ENCODE results near the gene ADAM19.
"Not testable (repeated sequence)": the region's sequence is repeated elsewhere in the genome, so short reads cannot be mapped to it uniquely, and the experiment has no call there.

The ADAM19 gene

DNA sequence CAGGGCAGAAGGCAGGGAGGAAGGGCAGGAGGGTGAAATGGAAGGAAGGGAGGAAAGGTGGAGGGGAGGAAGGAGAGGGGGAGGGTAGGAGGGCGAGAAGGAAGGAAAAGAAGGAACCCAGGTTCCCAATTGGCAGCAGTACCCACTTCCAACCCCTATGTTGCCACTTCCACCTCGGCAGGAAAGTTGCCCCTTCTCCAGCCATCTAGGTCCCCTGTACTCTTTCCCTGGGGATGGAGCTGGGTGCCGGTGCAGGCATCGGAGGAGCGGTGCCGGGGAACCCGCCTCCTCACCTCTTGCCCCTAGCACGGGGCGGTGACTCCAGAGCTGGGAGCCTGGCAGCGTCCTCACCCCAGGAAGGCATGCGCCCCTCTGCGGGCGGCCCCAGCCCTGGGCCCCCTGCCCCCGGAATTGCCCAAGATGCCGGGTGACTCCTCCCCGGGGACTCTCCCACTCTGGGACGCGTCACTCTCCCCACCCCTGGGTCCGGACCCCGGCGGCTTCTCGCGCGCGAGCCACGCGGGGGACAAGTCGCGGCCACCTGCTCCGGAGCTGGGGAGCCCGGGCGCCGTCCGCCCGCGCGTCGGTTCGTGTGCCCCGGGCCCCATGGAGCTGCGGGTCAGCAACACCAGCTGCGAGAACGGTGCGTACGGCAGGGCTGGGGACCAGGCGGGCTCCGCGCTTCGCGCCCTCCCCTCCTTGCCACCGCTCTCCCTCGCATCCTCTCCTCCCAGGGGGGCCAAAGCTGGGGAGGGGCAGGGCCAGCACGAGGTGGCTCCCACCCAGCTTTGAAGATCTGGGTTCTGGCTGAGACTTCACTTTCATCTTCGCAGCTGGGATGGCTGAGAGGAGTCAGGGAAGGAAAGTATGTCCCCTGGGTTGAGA is 115.6 kb downstream of the ADAM19 start, which contains the start of gene NIPAL4:
NIPAL4 (plus strand) TSS at position 499 of the 885 bp plus-strand sequence; CDS start at position 607, 108 bp downstream.
- DNase-seq = no peak

DNA sequence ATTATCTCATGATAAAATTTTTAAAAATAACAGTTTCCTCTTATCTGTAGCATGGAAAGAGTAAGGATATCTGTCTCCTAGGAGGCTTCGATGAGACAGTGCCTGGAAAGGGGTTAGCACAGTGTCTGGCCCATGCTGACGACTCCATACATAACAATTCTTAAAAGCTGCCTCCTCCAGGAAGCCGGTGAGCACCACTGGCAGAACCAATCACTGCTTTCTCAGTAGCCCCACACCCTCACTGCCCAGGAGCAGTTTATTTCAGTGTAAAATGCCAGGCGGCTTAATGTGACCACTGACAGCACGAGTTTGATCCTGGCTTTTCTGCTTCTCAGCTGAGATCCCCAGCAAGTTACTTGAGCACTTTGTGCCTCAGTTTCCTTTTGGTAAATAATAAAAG is 116.7 kb downstream of the ADAM19 start:
- DNase-seq = no peak

DNA sequence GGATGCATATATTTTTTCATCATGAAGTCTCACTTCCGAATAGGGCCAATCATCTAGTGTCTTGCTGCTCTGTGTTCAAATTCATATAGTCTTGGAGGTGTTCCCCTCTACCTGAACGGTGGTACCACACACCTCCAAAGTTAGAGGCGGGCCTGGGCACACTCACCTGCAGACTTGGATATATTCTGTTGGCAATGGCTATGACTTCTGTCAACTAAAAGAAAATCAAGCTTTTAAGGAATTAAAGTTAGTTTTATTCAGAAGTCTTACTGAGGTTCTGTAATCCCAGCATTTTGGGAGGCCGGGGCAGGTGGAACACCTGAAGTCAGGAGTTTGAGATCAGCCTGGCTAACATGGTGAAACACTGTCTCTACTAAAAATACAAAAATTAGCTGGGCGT is 118.2 kb downstream of the ADAM19 start:
- no peak for DNase-seq

DNA sequence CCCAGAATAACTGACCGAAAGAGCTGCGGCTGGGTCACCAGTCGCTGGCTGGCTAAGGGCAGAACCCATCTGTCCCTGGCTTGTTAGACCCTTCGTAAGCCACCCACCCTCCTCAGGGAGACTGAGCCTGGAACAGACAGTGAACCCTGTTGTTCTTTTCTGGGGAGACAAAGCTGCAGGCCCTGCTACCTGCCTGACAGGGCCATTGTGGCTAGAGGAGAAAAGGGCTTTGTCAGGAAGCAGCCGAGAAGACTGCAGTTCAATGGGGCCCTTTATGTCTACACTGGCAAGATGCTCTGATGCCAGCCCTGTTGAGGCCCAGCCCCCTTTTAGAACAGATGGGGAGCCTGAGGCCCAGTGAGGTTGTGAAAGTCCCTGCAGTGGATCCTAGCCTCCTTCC is 119.3 kb downstream of the ADAM19 start:
- no peak for DNase-seq

DNA sequence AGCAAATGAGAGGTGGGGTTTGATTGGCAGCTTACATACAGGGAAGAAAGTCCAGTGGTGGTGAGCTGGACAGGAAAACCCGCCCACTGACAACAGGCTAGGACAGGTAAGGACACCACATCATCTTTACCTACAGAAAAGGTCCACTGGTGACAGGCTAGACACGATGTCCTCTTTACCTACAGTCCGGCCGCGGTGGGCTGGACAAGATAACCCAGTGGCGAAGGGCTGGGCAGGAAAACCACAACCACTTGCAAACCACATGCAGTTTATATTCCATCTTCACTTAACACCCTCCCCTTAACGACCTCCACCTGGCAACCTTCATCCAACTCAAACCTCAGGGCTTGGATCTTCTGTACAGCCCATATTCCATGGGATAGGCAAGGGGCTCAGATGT is 120.5 kb downstream of the ADAM19 start:
- no peak for DNase-seq

DNA sequence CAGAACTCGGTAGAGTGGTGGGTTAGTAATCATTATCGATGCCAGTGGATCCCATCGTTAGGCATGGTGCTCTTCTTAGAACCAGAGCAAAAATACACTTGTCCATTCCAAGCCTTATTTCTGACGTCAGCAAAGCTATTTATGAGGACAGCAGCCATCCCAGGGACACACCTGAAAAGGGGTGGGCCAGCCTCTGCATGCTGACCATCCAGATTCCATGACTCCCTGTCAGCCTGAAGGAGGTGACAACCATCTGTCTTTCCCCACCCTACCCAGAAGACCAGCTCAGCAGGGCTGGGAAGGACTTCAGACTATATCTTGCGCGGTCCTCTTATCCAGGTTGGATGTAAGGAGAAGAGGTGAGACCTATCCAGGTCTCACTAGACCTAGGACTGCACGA is 121.3 kb downstream of the ADAM19 start:
- no peak for DNase-seq

DNA sequence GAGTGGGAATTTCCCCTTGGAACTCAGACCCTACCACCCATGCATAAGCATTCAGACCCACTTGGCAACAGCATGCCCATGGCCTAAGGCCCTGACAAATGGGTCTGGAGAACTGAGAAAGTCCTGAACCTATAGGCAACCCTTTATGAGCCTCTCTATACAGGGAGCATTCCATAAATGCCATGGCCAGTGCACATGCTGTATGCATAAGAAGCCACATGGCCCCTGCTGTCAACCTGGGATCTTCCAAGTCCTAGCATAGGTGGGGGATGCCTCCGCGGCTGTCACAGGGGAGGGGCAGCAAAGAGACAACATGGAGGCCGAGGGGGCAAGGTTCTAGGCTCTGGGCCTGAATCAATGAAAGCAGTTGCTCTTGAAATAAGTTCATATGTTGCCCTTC is 123.8 kb downstream of the ADAM19 start:
- no peak for DNase-seq

DNA sequence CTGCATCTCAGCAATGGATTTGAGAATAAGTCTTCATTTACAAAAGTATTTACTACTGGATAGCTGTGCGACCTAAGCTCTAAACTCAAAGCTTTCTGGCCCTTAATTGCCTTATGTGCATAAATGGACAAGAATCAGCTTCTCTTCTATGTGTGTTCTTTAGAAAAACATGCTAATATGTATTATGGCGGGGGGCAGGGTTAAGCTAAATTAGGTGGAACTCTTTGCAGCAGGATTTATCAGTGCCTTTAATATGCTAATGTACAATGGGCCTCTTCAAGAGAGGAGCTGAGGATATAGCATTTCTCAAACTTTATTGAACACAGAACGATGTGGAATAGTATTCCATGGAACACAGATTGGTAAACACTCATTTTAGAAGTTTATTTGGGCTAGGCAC is 125.6 kb downstream of the ADAM19 start:
- DNase-seq = no peak

DNA sequence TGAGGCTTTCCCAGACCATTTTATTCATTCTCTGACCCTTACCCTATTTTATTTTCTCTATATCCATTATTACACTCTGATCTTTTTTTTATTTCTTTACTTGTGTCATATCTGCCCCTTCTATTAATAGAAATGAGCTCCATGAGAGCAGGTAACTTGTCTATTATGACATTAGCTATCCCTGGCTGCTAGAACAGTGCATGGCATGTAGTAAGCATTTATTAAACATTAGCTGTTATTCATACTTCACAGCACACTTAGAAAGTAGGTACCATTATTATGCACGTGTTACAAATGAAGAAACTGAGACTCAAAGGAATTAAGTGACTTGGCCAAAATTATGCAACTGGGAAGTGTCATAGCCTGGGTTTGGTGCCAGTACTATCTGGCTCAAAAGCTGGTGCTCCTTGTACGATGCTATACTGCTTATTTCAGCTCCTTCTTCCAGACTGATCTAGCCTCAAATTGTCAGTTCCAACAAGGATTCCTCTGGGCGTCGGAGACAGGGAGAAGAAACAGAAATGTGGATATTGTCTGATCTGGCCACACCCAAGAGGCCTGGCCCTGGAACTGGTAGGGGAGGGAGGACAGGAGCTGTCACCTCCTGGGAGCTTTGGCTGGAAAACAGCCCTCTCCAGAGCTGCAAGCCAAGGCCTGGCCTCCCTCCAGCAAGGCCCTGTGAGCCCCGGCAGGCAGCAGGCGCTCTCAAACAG is 126.4 kb downstream of the ADAM19 start:
- DNase-seq = peak; percentile 33 to 57

DNA sequence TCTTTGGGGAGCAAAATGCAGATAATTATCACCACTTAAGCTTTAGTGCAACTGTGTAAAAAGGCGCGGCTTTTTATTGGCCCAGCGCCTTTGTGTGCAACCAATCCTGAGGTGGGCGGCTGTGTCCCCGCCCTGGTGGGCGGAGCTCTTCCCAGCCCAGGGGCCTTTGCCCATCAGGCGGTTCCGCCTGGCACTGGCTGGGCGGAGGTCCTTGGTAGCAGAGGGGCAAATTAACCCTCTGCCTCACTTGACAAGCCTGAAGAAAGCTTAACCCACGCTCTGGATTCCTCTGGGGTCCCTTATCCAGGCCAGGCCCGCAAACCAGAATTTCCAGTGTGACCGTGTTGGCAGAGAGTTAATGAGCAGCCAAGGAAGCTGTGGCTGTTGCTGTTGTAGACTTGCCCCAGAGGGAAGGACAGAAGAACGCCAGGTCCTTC is 128.4 kb downstream of the ADAM19 start:
- no peak for DNase-seq

DNA sequence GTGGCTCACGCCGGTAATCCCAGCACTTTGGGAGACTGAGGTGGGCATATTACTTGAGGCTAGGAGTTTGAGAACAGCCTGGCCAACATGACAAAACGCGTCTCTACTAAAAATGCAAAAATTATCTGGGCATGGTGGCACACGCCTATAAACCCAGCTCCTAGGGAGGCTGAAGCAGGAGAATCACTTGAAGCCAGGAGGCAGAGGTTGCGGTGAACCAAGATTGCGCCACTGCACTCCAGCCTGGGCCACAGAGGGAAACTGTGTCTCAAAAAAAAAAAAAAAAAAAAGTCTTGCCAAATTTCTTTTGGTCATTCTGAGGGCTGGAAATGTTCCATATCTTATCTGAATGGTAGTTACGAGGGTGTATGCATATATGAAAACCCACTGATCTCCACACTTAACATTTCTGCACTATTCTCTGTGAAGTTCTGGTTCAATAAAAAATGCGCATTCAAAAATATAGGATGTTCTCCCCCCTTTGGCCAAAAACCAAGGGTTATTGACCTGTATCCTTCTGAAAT is 129.1 kb downstream of the ADAM19 start:
- no peak for DNase-seq

DNA sequence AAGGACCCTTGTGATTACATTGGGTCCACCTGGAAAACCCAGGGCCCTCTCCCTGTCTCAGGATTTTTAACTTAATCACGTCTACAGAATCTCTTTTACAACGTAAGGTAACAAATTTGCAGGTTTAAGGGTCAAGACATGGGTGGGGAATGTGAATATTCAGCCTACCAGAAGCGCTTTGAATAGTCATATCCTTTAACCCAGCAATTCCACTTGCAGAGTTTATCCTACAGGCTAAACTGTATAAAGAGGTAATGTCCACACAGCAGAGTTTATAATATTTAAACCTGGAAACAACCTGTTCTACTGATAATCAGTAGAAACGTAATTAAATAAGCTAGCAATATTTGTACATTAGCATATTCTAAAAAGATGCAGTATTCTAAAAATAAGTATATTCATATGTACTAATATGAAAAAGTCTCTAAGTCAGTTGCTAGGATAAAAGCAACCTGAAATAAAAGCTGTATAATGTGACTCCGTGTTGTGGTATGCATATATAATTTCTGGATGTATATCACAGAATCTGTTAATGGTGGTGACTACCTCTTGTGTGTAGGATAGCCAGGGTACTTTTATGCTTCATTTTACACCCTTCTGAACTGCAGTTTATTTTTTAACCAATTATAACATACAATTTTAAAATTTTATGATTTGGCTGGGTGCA is 129.7 kb downstream of the ADAM19 start:
- no peak for DNase-seq

DNA sequence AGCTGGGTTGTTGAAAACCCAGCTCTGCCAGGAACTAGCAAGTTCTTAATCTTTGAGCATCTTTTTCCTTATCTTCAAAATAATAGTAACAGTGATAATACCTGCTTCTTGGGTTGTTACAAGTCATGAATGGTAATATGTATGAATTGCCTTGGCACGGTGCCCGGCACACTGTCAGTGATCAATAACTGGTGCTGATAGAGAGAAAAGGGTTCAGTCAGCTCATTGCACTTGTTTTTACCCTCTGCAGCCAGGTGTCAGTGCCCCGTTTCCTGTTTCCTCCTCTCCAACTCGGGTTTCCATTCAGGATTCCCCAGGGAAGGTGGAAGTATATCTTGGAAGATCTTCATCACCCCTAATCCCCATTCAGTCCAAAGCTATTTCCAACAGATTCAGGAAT is 131.4 kb downstream of the ADAM19 start:
- DNase-seq = no peak

DNA sequence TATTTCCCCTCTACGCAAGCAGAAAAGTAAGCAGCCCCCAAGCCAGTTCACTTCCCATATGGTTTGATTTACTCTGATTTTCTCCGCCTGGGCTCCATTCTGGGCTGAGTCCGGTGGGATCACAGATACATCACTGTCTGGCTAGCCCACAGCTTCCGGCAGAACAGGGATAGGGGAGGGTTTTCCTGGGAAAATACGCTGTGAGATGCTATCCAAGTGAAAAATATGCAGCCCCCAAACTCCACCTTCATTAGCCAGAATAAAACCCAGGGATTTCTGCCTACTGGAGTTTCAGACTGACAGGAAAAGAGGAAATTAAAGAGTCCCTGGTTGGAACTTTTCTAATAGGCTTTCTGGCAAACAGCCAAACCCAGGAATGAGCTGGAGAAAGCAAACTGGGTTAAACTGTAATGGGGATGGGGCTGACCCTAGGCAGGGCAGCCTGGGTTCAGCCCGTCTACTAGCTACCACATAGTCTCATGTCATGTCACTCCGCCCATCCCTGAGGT is 132.5 kb downstream of the ADAM19 start:
- no peak for DNase-seq

DNA sequence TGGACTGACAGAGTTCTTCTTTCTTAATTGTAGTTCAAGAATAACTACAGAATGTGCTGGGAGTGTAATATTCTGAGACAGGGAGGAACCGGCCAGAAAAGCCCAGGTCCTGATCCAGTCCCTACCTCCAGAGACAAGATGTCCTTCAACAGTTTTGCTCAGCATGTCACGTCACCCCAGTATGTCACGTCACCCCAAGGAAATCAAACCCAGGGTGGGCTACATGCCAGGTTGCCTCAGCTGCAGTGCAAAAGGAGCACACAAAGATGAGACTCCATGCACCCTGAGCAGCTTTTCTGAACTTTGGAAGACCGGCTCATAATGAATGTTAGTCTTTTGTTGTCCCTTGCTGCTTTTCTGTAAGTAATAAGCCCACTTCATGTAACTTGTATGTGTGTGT is 141.5 kb downstream of the ADAM19 start:
- no peak for DNase-seq

DNA sequence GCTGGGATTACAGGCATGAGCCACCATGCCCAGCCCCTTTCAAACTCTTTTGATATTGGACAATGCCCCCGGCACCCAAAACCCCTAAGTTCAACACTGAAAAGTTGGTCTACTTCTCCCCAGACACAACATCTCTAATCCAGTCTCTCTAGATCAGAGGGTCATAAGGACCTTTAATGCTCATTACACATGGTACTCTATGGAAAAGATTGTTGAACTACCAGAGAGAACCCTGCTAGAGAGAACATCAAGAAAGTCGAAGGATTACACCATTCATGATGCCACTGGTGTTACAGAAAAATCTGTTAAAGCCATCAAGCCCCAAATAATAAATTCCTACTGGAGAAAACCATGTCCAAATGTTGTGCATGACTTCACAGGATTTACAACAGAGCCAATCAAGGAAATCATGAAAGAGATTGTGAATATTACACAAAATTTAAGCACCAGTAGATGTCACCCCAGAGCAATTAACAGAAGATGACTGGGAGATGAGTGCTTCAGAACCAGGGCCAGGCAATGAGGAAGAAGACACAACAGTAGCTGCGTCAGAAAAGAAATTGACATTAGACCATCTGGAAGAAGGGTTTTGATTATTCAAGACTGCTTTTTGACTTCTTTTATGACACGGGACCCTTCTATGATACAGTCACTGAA is 143.9 kb downstream of the ADAM19 start:
- DNase-seq = peak in 1 of 2 experiments; percentile 53

DNA sequence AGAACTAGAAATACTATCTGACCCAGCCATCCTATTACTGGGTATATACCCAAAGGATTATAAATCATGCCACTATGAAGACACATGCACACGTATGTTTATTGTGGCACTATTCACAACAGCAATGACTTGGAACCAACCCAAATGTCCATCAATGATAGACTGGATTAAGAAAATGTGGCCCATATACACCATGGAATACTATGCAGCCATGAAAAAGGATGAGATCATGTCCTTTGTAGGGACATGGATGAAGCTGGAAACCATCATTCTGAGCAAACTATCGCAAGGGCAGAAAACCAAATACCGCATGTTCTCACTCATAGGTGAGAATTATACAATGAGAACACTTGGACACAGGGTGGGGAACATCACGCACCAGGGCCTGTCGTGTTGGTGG is 145.7 kb downstream of the ADAM19 start:
- not testable (repeated sequence) for DNase-seq

All from cerebellar nuclear complex (tissue), 1 donor.